Prostate gland (tissue), 2 donors: ENCODE data around the gene MPPE1.

Experiments
- CTCF ChIP-seq, 4 experiments: fragments of 200-600 bp in 2 of 4; fragments of 450-650 bp in 2 of 4; sonication (generic) in 2 of 4; IDR thresholded peaks; 1 replicate in 3 of 4; 2 replicates in 1 of 4; pipeline ENCODE4 v1.5.1; 2016 to 2019; ENCODE audit warnings: antibody characterized with exemption in 4 of 4, mild to moderate bottlenecking in 2 of 4, moderate library complexity in 2 of 4
- POLR2A ChIP-seq: fragments of 450-650 bp; IDR thresholded peaks from one replicate; pipeline ENCODE4 v1.6.1; 2016; ENCODE audit warnings: antibody characterized with exemption, mild to moderate bottlenecking
- POLR2AphosphoS5 ChIP-seq: sonication (generic); formaldehyde crosslinking; IDR thresholded peaks from one replicate; pipeline ENCODE4 v1.6.1; 2017; ENCODE audit warnings: antibody characterized with exemption

- no peak for TF ChIP-seq POLR2A
- no peak for TF ChIP-seq CTCF (IDR thresholded peaks at IDR 0.05)
- no peak for TF ChIP-seq POLR2AphosphoS5
Measured at GRCh38 chr18:11847811-11848210, 60.3 kb downstream of the MPPE1 start.
